Body of pancreas (tissue), 4 donors: ENCODE results near the gene PTPRD. TPM values are rescaled to one million over a fixed set of nuclear protein-coding genes. Genes with fewer than 3 reads are reported as not detected.

Source experiments
- ATAC-seq: fragments of 150-250 bp; one replicate; pipeline ENCODE4 v1.9.1; 2016
- DNase-seq, 4 donors: peaks; one replicate each; pipeline ENCODE4 v3.0.0-alpha.2; 2019
- H3K27ac ChIP-seq, 4 donors: fragments of 200-600 bp; sonication (generic); 1 replicate in 3 of 4; 2 replicates in 1 of 4; pipeline versions ENCODE4 v1.5.1 to v1.6.1; 2016 to 2019; ENCODE audit warnings: mild to moderate bottlenecking in 1 of 4, mixed read lengths in 1 of 4, moderate library complexity in 1 of 4
- H3K27me3 ChIP-seq, 2 donors: fragments of 200-600 bp; sonication (generic); one replicate each; pipeline ENCODE4 v1.6.0; 2016; ENCODE audit warnings: mild to moderate bottlenecking in 1 of 2
- H3K36me3 ChIP-seq, 2 donors: fragments of 200-600 bp; sonication (generic); replicated peaks in 1 of 2; 2 replicates each; pipeline ENCODE4 v1.5.1; 2016; ENCODE audit warnings: low read depth in 2 of 2; ENCODE audit not compliant: insufficient read depth in 1 of 2
- H3K4me1 ChIP-seq: fragments of 200-600 bp; sonication (generic); one replicate; pipeline ENCODE4 v1.6.0; 2016
- H3K4me3 ChIP-seq, 2 donors: fragments of 200-600 bp; sonication (generic); 1 replicate in 1 of 2; 2 replicates in 1 of 2; pipeline ENCODE4 v1.5.1; 2016 to 2019
- H3K9me3 ChIP-seq, 3 donors: fragments of 200-600 bp; sonication (generic); 1 replicate in 2 of 3; 2 replicates in 1 of 3; pipeline ENCODE4 v1.5.1; 2016
- POLR2A ChIP-seq, 3 donors: fragments of 450-650 bp; IDR thresholded peaks; one replicate each; pipeline ENCODE4 v1.6.1; 2016; ENCODE audit warnings: antibody characterized with exemption in 3 of 3, mild to moderate bottlenecking in 2 of 3
- WGBS, 2 donors: methylation state at CpG; one replicate each; pipeline ENCODE4 v1.1.5; 2017; 5-methylcytosine and 5-hydroxymethylcytosine counted together
- intact Hi-C: fragments of 100-400 bp; cut with DNase I; formaldehyde crosslinking; loops from one replicate; pipeline ENCODE4 v1.15.1; 2023
- total RNA-seq, 2 donors: library from RNA; depleted of rRNA; stranded (reverse); fragments of >200 nt; gene quantifications; one replicate each; pipeline ENCODE4 v1.1.0, GENCODE V29; 2016
- TF ChIP-seq, protein P1 (sequence below), 7 experiments: fragments of 450-650 bp in 4 of 7; fragments of 200-600 bp in 3 of 7; sonication (generic) in 3 of 7; IDR thresholded peaks; one replicate each; pipeline ENCODE4 v1.5.1; 2016 to 2019; ENCODE audit warnings: antibody characterized with exemption in 7 of 7

The PTPRD gene
- total RNA-seq, 2 donors from 2014 or later, result 4.3 to 4.9 TPM

DNA sequence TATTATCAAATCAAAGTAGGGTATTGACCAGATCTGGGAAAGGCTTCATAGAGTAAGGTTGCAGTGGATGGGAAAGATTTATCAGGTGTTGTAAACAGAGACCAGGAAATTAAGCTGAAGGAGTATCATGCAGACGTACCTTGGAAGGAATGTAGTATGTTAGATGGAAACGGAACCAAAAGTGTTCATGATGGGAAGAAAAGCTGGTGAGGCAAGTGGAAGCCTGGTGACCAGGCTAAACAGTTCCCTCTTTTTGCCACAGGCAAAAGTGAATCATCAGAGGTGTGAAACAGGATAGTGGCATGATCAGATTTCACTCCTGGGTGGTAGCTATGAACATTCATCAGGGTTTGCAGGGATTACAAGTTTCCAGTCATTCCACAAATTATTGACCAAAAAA, 2033.1 kb downstream of the PTPRD start:
- H3K27ac ChIP-seq, result peak overlapping the region in 2 of 4 donors; percentile 5 to 53
- intact Hi-C loops, result loop anchor here (10.0 kb wide), 1 partner anchor 65 kb away; no protein-coding TSS in a partner anchor
- no peaks in the 10 kb centered on the region for H3K36me3 ChIP-seq
- no peak for DNase-seq
- H3K27me3 ChIP-seq, result no peaks in the 10 kb centered on the region
- peak; percentile 84 for ATAC-seq
- TF ChIP-seq, protein P1, sequence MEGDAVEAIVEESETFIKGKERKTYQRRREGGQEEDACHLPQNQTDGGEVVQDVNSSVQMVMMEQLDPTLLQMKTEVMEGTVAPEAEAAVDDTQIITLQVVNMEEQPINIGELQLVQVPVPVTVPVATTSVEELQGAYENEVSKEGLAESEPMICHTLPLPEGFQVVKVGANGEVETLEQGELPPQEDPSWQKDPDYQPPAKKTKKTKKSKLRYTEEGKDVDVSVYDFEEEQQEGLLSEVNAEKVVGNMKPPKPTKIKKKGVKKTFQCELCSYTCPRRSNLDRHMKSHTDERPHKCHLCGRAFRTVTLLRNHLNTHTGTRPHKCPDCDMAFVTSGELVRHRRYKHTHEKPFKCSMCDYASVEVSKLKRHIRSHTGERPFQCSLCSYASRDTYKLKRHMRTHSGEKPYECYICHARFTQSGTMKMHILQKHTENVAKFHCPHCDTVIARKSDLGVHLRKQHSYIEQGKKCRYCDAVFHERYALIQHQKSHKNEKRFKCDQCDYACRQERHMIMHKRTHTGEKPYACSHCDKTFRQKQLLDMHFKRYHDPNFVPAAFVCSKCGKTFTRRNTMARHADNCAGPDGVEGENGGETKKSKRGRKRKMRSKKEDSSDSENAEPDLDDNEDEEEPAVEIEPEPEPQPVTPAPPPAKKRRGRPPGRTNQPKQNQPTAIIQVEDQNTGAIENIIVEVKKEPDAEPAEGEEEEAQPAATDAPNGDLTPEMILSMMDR (IDR thresholded peaks at IDR 0.05), result no peak
- TF ChIP-seq POLR2A (IDR thresholded peaks at IDR 0.05), result no peak
- no peaks in the 10 kb centered on the region for H3K4me1 ChIP-seq
- no peak overlapping the region for H3K4me3 ChIP-seq
- H3K9me3 ChIP-seq, result no peaks in the 10 kb centered on the region
- WGBS, 2 donors, result 33 to 52% methylated on average over 2 of the region's 2 CpGs

DNA sequence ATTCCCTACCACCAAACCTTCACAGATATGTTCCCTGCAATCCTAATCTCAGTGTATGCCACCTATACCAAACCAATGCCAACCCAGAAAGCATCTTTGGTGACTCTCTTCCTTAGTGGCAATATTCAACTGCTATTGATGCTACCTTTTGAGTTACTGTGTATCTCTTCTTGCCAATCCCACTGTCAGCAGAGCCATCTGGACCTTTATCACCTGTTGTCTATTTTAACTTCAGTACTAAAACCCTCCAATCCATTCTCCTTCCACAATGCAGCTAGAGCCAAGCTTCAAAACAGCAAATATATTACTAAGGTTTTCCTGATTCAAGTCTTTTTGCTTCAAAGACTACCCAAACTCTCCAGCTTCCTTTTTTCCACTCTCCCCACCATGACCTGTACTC, 2036.1 kb downstream of the PTPRD start:
- H3K4me3 ChIP-seq, result no peak overlapping the region
- no peak for TF ChIP-seq POLR2A (IDR thresholded peaks at IDR 0.05)
- TF ChIP-seq, protein P1 (IDR thresholded peaks at IDR 0.05), result no peak
- ATAC-seq (no peak), DNase-seq (no peak)
- no peaks in the 10 kb centered on the region for H3K9me3 ChIP-seq
- intact Hi-C loops, result no loop called here
- H3K27ac ChIP-seq, result no peak overlapping the region
- no peaks in the 10 kb centered on the region for H3K36me3 ChIP-seq
- no peaks in the 10 kb centered on the region for H3K4me1 ChIP-seq
- H3K27me3 ChIP-seq, result no peaks in the 10 kb centered on the region

DNA sequence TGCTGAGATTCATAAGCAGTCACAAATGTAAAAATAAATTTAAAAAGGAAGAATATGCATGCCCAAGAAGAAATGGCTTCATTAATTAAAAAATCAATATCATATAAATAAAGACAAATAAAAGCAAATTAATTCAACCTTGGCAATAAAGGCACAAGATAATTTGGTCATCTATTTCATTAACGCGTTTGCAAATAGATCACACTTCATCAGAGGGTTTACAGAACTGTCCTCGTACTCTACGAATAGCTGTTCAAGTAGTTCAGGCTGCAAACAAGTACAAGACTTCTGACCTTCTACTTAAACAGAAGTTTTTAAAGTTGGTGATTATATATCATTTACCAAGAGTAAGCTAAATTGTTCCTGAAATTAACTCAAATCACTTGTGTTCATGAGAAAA, 2038.0 kb downstream of the PTPRD start:
- no peak overlapping the region for H3K27ac ChIP-seq
- DNase-seq (no peak), ATAC-seq (no peak)
- H3K36me3 ChIP-seq, result no peaks in the 10 kb centered on the region
- TF ChIP-seq POLR2A (IDR thresholded peaks at IDR 0.05), result no peak
- TF ChIP-seq, protein P1 (IDR thresholded peaks at IDR 0.05), result no peak
- 92 to 93% methylated on average over 4 of the region's 4 CpGs for WGBS, 2 donors
- H3K27me3 ChIP-seq, result no peaks in the 10 kb centered on the region
- H3K4me3 ChIP-seq, result no peak overlapping the region
- intact Hi-C loops, result no loop called here
- no peaks in the 10 kb centered on the region for H3K9me3 ChIP-seq
- H3K4me1 ChIP-seq, result no peaks in the 10 kb centered on the region

DNA sequence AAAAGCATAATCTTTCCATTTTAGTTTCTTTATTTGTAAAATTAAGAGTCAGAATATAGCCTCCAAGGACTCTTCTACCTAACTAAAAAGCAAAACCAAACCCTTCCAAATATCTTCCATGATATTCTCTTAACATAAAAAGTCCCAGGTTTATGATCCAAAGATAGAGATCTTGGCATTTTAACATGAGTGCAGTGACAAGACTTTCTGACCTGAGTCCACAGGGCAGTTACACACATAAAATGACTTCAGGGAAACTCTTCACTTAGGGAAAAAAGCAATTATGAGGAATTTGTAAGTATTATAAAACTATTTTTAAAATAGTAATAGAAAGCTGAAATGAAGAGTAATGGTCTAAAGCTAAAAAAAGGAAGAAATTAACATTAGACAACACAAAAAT, 2040.6 kb downstream of the PTPRD start:
- no peak overlapping the region for H3K27ac ChIP-seq
- H3K4me1 ChIP-seq, result no peaks in the 10 kb centered on the region
- H3K36me3 ChIP-seq, result no peaks in the 10 kb centered on the region
- TF ChIP-seq, protein P1 (IDR thresholded peaks at IDR 0.05), result no peak
- TF ChIP-seq POLR2A (IDR thresholded peaks at IDR 0.05), result no peak
- DNase-seq (no peak), ATAC-seq (no peak)
- H3K9me3 ChIP-seq, result no peaks in the 10 kb centered on the region
- no peaks in the 10 kb centered on the region for H3K27me3 ChIP-seq
- intact Hi-C loops, result no loop called here
- H3K4me3 ChIP-seq, result no peak overlapping the region

DNA sequence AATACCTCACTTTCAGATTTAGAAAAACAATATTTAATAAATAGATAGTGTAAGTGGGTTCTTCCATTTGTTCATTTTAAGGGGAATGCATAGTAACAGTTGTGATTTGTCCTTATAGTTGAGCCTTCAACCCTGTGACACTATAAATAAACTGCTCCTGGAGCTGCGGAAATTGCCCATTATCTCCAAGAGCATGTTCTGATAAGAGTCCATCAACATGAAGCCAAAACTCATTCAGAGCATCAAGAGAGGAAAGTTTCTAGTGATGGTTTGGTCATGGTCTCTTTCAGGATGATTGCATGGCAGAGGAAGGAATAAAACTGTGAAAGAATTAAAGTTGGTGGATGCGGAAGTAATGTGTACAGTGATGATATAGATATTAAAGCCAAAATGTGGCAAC, 2041.2 kb downstream of the PTPRD start:
- DNase-seq (no peak), ATAC-seq (no peak)
- Histone ChIP-seq H3K4me1 (no peaks in the 10 kb centered on the region), H3K36me3 (no peaks in the 10 kb centered on the region), H3K27ac (no peak overlapping the region), H3K4me3 (no peak overlapping the region), H3K27me3 (no peaks in the 10 kb centered on the region), H3K9me3 (no peaks in the 10 kb centered on the region)
- intact Hi-C loops, result no loop called here
- TF ChIP-seq, protein P1 (IDR thresholded peaks at IDR 0.05), result no peak
- 61 to 77% methylated on average over 2 of the region's 2 CpGs for WGBS, 2 donors
